ENCODE data around the gene CCNF. TPM values are rescaled to one million over a fixed set of nuclear protein-coding genes. Genes with fewer than 3 reads are reported as not detected.

The CCNF gene
- total RNA-seq, 2 experiments from 2014 or later: 43.5 TPM

GRCh38 chr16:2424061-2425007 is 4.9 kb upstream of the CCNF start:
- H3K4me1 Mint-ChIP-seq (ENCODE audit: low read depth): peaks cover 8% of the 10 kb centered on the region
- no peak overlapping the region for H3K27ac Mint-ChIP-seq
- ATAC-seq (no peak), DNase-seq (no peak)
- TF ChIP-seq, protein P1, sequence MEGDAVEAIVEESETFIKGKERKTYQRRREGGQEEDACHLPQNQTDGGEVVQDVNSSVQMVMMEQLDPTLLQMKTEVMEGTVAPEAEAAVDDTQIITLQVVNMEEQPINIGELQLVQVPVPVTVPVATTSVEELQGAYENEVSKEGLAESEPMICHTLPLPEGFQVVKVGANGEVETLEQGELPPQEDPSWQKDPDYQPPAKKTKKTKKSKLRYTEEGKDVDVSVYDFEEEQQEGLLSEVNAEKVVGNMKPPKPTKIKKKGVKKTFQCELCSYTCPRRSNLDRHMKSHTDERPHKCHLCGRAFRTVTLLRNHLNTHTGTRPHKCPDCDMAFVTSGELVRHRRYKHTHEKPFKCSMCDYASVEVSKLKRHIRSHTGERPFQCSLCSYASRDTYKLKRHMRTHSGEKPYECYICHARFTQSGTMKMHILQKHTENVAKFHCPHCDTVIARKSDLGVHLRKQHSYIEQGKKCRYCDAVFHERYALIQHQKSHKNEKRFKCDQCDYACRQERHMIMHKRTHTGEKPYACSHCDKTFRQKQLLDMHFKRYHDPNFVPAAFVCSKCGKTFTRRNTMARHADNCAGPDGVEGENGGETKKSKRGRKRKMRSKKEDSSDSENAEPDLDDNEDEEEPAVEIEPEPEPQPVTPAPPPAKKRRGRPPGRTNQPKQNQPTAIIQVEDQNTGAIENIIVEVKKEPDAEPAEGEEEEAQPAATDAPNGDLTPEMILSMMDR (IDR thresholded peaks at IDR 0.05): no peak
- H3K27me3 Mint-ChIP-seq: no peaks in the 10 kb centered on the region
- ChIA-PET CTCF (interaction anchor here (0.9 to 1.8 kb wide), 2 partner anchors 14 to 44 kb away, joined by 3 to 9 read pairs; no protein-coding TSS in a partner anchor), POLR2A (interaction anchor here (0.5 kb wide), 1 partner anchor 160 kb away, joined by 3 read pairs; no protein-coding TSS in a partner anchor)
- intact Hi-C loops (cut with micrococcal nuclease): loop anchor here (10.0 kb wide), 1 partner anchor 80 kb away; the partner anchor contains the start of gene ABCA3
- no peaks in the 10 kb centered on the region for H3K36me3 Mint-ChIP-seq (ENCODE audit: low read depth)
- no peaks in the 10 kb centered on the region for H3K9me3 Mint-ChIP-seq
- H3K4me3 Mint-ChIP-seq: no peak overlapping the region

- Mint-ChIP-seq H3K36me3 (ENCODE audit: low read depth) (peaks cover 3% of the 10 kb centered on the region), H3K4me1 (ENCODE audit: low read depth) (peaks cover 11% of the 10 kb centered on the region), H3K9me3 (no peaks in the 10 kb centered on the region), H3K27ac (no peak overlapping the region), H3K27me3 (no peaks in the 10 kb centered on the region), H3K4me3 (no peak overlapping the region)
- DNase-seq (no peak), ATAC-seq (no peak)
- TF ChIP-seq, protein P1 (IDR thresholded peaks at IDR 0.05): no peak
- intact Hi-C loops (cut with micrococcal nuclease): loop anchor here (10.0 kb wide), 1 partner anchor 80 kb away; the partner anchor contains the start of gene ABCA3
- ChIA-PET POLR2A (no interaction called here), CTCF (no interaction called here)
Measured at GRCh38 chr16:2425008-2425518, 4.2 kb upstream of the CCNF start.

DNA sequence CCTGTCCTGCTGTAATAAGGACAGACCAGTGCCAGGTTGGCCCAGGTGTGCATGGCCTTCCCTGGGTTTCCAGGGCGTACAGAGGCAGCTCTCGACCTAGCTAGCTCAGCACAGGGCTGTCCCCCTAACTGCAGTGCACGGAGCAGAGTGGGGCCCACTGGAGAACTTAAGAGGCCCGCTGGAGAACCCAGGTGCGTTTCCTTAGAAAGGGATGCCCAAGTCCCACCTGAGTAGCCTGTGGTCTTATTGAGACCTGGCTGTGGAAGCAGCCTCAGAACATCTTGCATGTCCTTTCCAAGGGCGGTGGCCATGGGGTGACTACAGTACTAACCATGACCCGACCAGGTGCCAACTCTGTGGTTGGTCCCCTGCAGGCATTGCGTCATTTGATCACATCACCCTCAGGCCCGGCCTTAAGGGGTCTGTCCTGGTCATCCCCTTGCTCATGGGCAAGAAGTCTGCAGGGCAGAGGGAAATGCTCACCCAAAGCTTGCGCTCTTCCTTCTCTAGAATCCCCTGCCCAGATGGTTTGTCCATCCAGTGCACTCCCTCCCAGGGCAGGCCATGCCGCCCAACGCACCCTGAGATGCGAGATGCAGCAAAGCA is 3.3 kb upstream of the CCNF start:
- TF ChIP-seq, protein P1 (IDR thresholded peaks at IDR 0.05): no peak
- Mint-ChIP-seq H3K4me3 (no peak overlapping the region), H3K36me3 (ENCODE audit: low read depth) (peaks cover 10% of the 10 kb centered on the region), H3K27ac (no peak overlapping the region), H3K9me3 (no peaks in the 10 kb centered on the region), H3K27me3 (no peaks in the 10 kb centered on the region), H3K4me1 (ENCODE audit: low read depth) (peaks cover 19% of the 10 kb centered on the region)
- no peak for ATAC-seq
- DNase-seq: no peak
- CTCF ChIA-PET: interaction anchor here (1.3 kb wide), 1 partner anchor 15 kb away, joined by 3 read pairs; no protein-coding TSS in a partner anchor
- POLR2A ChIA-PET: no interaction called here
- intact Hi-C loops (cut with micrococcal nuclease): loop anchor here (10.0 kb wide), 1 partner anchor 81 kb away; the partner anchor contains the start of gene ABCA3

- ChIA-PET POLR2A (interaction anchor here (0.9 kb wide), 1 partner anchor 22 kb away, joined by 4 read pairs; no protein-coding TSS in a partner anchor), CTCF (interaction anchor here (1.3 kb wide), 1 partner anchor 14 kb away, joined by 3 read pairs; no protein-coding TSS in a partner anchor)
- Mint-ChIP-seq H3K27ac (no peak overlapping the region), H3K4me1 (ENCODE audit: low read depth) (peaks cover 17% of the 10 kb centered on the region), H3K36me3 (ENCODE audit: low read depth) (peaks cover 13% of the 10 kb centered on the region), H3K9me3 (no peaks in the 10 kb centered on the region), H3K27me3 (no peaks in the 10 kb centered on the region), H3K4me3 (no peak overlapping the region)
- no peak for ATAC-seq
- TF ChIP-seq, protein P1 (IDR thresholded peaks at IDR 0.05): no peak
- intact Hi-C loops (cut with micrococcal nuclease): loop anchor here (10.0 kb wide), 1 partner anchor 82 kb away; the partner anchor contains the start of gene ABCA3
- no peak for DNase-seq
Measured at GRCh38 chr16:2426941-2427361, 2.3 kb upstream of the CCNF start.

Data from activated CD8-positive, alpha-beta T cell treated with anti-CD3 and anti-CD28 coated beads for 36 hours (primary cell).